ENCODE results near the gene KCNH1. TPM values are rescaled to one million over a fixed set of nuclear protein-coding genes. Genes with fewer than 3 reads are reported as not detected.

KCNH1 gene
- total RNA-seq, 4 donors from 2014 or later: 0.53 to 16.5 (median 2.4) TPM

- no peak overlapping the region for H3K27ac ChIP-seq
- H3K9me3 ChIP-seq: no peaks in the 10 kb centered on the region
- no peaks in the 10 kb centered on the region for H3K36me3 ChIP-seq
- TF ChIP-seq POLR2A (IDR thresholded peaks at IDR 0.05) (no peak), CTCF (IDR thresholded peaks at IDR 0.05) (no peak)
- no peak overlapping the region for H3K4me3 ChIP-seq
- DNase-seq: no peak
- no peaks in the 10 kb centered on the region for H3K27me3 ChIP-seq
- peaks cover 0 to 4% (median 0%) of the 10 kb centered on the region in 4 donors for H3K4me1 ChIP-seq
Measured at GRCh38 chr1:210645582-210646257, 488.2 kb downstream of the KCNH1 start.

- Histone ChIP-seq H3K27ac (no peak overlapping the region), H3K9me3 (no peaks in the 10 kb centered on the region), H3K4me1 (no peaks in the 10 kb centered on the region), H3K36me3 (no peaks in the 10 kb centered on the region), H3K4me3 (no peak overlapping the region), H3K27me3 (no peaks in the 10 kb centered on the region)
- no peak for DNase-seq
- TF ChIP-seq CTCF (IDR thresholded peaks at IDR 0.05) (no peak), POLR2A (IDR thresholded peaks at IDR 0.05) (no peak)
Measured at GRCh38 chr1:210641582-210641981, 492.4 kb downstream of the KCNH1 start.

- H3K27me3 ChIP-seq: no peaks in the 10 kb centered on the region
- H3K27ac ChIP-seq: no peak overlapping the region
- H3K9me3 ChIP-seq: no peaks in the 10 kb centered on the region
- DNase-seq: no peak
- no peaks in the 10 kb centered on the region for H3K4me1 ChIP-seq
- TF ChIP-seq POLR2A (IDR thresholded peaks at IDR 0.05) (no peak), CTCF (IDR thresholded peaks at IDR 0.05) (no peak)
- H3K36me3 ChIP-seq: no peaks in the 10 kb centered on the region
- no peak overlapping the region for H3K4me3 ChIP-seq
Measured at GRCh38 chr1:210635108-210635507, 498.8 kb downstream of the KCNH1 start.

GRCh38 chr1:210633636-210634035 is 500.3 kb downstream of the KCNH1 start:
- TF ChIP-seq POLR2A (IDR thresholded peaks at IDR 0.05): no peak
- TF ChIP-seq CTCF (IDR thresholded peaks at IDR 0.05): no peak

GRCh38 chr1:210633140-210633539 is 500.8 kb downstream of the KCNH1 start:
- Histone ChIP-seq H3K4me3 (no peak overlapping the region), H3K36me3 (no peaks in the 10 kb centered on the region), H3K27ac (no peak overlapping the region), H3K4me1 (no peaks in the 10 kb centered on the region), H3K27me3 (no peaks in the 10 kb centered on the region), H3K9me3 (no peaks in the 10 kb centered on the region)
- TF ChIP-seq CTCF (IDR thresholded peaks at IDR 0.05): no peak
- TF ChIP-seq POLR2A (IDR thresholded peaks at IDR 0.05): no peak
- no peak for DNase-seq

More at GRCh38 chr1:210633636-210634035, 500.3 kb downstream of the KCNH1 start:
- no peak for DNase-seq
- no peaks in the 10 kb centered on the region for H3K4me1 ChIP-seq
- H3K27ac ChIP-seq: no peak overlapping the region
- H3K36me3 ChIP-seq: no peaks in the 10 kb centered on the region
- H3K4me3 ChIP-seq: no peak overlapping the region
- H3K27me3 ChIP-seq: no peaks in the 10 kb centered on the region
- H3K9me3 ChIP-seq: no peaks in the 10 kb centered on the region

Data from Peyer's patch (tissue), 4 donors.